Liver (tissue), 9 donors: ENCODE data around the gene ZNF219. TPM values are rescaled to one million over a fixed set of nuclear protein-coding genes. Genes with fewer than 3 reads are reported as not detected.

Source experiments
- DNase-seq: peaks from one replicate; pipeline ENCODE4 v3.0.0-alpha.2; 2017; ENCODE audit warnings: low spot score
- H3K27ac ChIP-seq, 2 donors: one replicate each; pipeline ENCODE4 v1.7.0; 2013; ENCODE audit warnings: inconsistent platforms in 2 of 2, low read length in 2 of 2, control low read depth in 1 of 2, low read depth in 1 of 2, mild to moderate bottlenecking in 1 of 2
- H3K27me3 ChIP-seq, 4 donors: one replicate each; pipeline versions ENCODE4 v1.6.1 to v1.7.0; 2013; ENCODE audit warnings: low read length in 3 of 4, inconsistent platforms in 1 of 4, mild to moderate bottlenecking in 1 of 4, moderate library complexity in 1 of 4; ENCODE audit not compliant: control insufficient read depth in 4 of 4, insufficient read depth in 4 of 4
- H3K36me3 ChIP-seq, 4 donors: one replicate each; pipeline versions ENCODE4 v1.6.1 to v1.7.0; 2013; ENCODE audit warnings: low read length in 3 of 4, mild to moderate bottlenecking in 3 of 4, low read depth in 1 of 4, moderate library complexity in 1 of 4; ENCODE audit not compliant: control insufficient read depth in 4 of 4, insufficient read depth in 3 of 4
- H3K4me1 ChIP-seq, 4 donors: one replicate each; pipeline versions ENCODE4 v1.6.1 to v1.7.0; 2013; ENCODE audit warnings: low read length in 3 of 4, mild to moderate bottlenecking in 3 of 4, moderate library complexity in 1 of 4; ENCODE audit not compliant: control insufficient read depth in 4 of 4, insufficient read depth in 4 of 4
- H3K4me3 ChIP-seq, 3 donors: one replicate each; pipeline versions ENCODE4 v1.6.1 to v1.7.0; 2013; ENCODE audit warnings: low read length in 3 of 3, control low read depth in 1 of 3, low read depth in 1 of 3, mild to moderate bottlenecking in 1 of 3
- H3K9ac ChIP-seq, 2 donors: one replicate each; pipeline ENCODE4 v1.7.0; 2013; ENCODE audit warnings: low read length in 2 of 2, mild to moderate bottlenecking in 2 of 2, moderate library complexity in 2 of 2, control low read depth in 1 of 2, low read depth in 1 of 2
- H3K9me3 ChIP-seq, 4 donors: one replicate each; pipeline versions ENCODE4 v1.6.1 to v1.7.0; 2013; ENCODE audit warnings: low read length in 3 of 4; ENCODE audit not compliant: control insufficient read depth in 4 of 4
- CTCF ChIP-seq: fragments of 150-350 bp; IDR thresholded peaks from 2 replicates; pipeline ENCODE4 v1.5.1; 2017; ENCODE audit warnings: improper control_type of control experiment, low read depth, low read length; ENCODE audit not compliant: missing input control
- EGR1 ChIP-seq, 2 donors: IDR thresholded peaks; 2 replicates each; pipeline ENCODE4 v1.6.1; 2016 to 2018; ENCODE audit warnings: antibody characterized with exemption in 2 of 2, low read depth in 2 of 2
- FOXA1 ChIP-seq: IDR thresholded peaks from 2 replicates; pipeline ENCODE4 v1.6.1; 2016; ENCODE audit warnings: antibody characterized with exemption
- HNF4A ChIP-seq, 2 donors: conservative IDR thresholded peaks; 2 replicates each; pipeline ENCODE4 v1.6.1; 2016; ENCODE audit warnings: antibody characterized with exemption in 2 of 2, mild to moderate bottlenecking in 2 of 2
- NR2F2 ChIP-seq: IDR thresholded peaks from 2 replicates; pipeline ENCODE4 v1.6.1; 2016; ENCODE audit warnings: antibody characterized with exemption
- RAD21 ChIP-seq, 2 donors: IDR thresholded peaks; 2 replicates each; pipeline ENCODE4 v1.6.1; 2016; ENCODE audit warnings: antibody characterized with exemption in 2 of 2, mild to moderate bottlenecking in 2 of 2
- RXRA ChIP-seq, 2 donors: IDR thresholded peaks; 2 replicates each; pipeline ENCODE4 v1.6.1; 2017 to 2018; ENCODE audit warnings: antibody characterized with exemption in 2 of 2, mild to moderate bottlenecking in 1 of 2
- SP1 ChIP-seq: IDR thresholded peaks from 2 replicates; pipeline ENCODE4 v1.6.1; 2018; ENCODE audit warnings: antibody characterized with exemption, mild to moderate bottlenecking
- YY1 ChIP-seq: IDR thresholded peaks from 2 replicates; pipeline ENCODE4 v1.6.1; 2016; ENCODE audit warnings: antibody characterized with exemption, mild to moderate bottlenecking
- WGBS: extraction: QIAGEN DNeasy Blood & Tissue Kit; methylation state at CpG from one replicate; pipeline ENCODE4 v1.1.7; 2013; 5-methylcytosine and 5-hydroxymethylcytosine counted together
- polyA plus RNA-seq, 2 donors: library from polyadenylated mRNA; stranded (reverse) in 1 of 2; unstranded in 1 of 2; fragments of 200-250 nt in 1 of 2; fragments of >200 nt in 1 of 2; fragmentation: Nextera tagmentation in 1 of 2; extraction: Ambion mirVana in 1 of 2; gene quantifications; one replicate each; pipeline versions ENCODE4 v1.2.1 to v1.2.3, GENCODE V29; 2013 to 2015
- total RNA-seq, 2 donors: library from RNA; depleted of rRNA; stranded (reverse); fragments of >200 nt; gene quantifications; one replicate each; pipeline ENCODE4 v1.2.3, GENCODE V29; 2014
- TF ChIP-seq, protein P1 (sequence below): IDR thresholded peaks from 2 replicates; pipeline ENCODE4 v1.6.1; 2016; ENCODE audit warnings: antibody characterized with exemption
- donor health status: healthy.
- donor health status: healthy.
- donor health status: healthy.
- donor health status: healthy.
- donor health status: healthy.

ZNF219 gene
- total and polyA plus RNA-seq, 4 donors = 1.3 to 10.5 (median 5.5) TPM

DNA sequence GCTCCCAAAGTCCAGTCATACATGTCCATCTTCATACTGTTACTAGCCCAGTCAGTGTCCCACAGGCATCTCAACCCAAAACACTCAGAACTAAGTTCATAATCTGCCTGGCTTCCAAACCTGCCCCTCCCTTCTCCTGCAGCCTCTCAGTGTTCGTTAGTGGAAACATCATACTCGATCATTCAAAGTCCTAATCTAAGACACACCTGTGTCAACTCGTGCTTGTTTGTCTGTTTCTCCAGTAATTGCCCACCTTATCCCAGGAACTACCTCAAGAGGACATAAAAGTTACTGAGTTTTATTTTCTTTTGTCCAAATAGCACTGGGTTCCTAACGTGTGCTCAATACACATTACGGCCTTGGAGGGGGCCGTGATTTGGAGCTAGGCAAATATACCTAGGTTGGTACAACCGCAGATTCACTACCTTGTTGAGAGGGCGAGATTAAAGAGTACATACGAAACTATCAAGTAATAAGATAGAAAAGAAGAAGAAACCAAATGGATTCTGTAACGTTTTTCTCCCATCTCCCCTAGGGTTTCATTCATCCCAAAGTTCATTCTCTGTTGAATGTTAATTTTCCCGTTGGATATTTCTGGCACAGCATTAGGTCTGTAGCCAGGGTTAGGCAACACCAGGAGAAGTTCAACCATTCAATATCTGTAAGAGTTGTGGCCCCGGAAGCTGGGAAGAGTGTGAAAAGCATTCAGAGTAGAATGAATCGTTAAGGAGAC lies 37.7 kb downstream of the ZNF219 start:
- Histone ChIP-seq H3K36me3 (no peaks in the 10 kb centered on the region), H3K27me3 (no peaks in the 10 kb centered on the region), H3K9ac (peak overlapping the region; percentile 17 to 80), H3K4me3 (peak overlapping the region; percentile 46 to 67 (median 47)), H3K27ac (peak overlapping the region; percentile 85 to 93), H3K4me1 (peaks cover 6 to 48% (median 40%) of the 10 kb centered on the region in 4 donors), H3K9me3 (no peaks in the 10 kb centered on the region)
- no peak for DNase-seq
- peak; percentile 49 for TF ChIP-seq YY1
- TF ChIP-seq RXRA (IDR thresholded peaks at IDR 0.05) = peak in 1 of 2 donors; percentile 20
- TF ChIP-seq NR2F2 = no peak
- peak; percentile 34 for TF ChIP-seq SP1
- no peak for TF ChIP-seq CTCF
- TF ChIP-seq HNF4A (conservative IDR thresholded peaks at IDR 0.05) = peak in 1 of 2 donors; percentile 35
- WGBS = 35% methylated on average over 13 of the region's 13 CpGs

DNA sequence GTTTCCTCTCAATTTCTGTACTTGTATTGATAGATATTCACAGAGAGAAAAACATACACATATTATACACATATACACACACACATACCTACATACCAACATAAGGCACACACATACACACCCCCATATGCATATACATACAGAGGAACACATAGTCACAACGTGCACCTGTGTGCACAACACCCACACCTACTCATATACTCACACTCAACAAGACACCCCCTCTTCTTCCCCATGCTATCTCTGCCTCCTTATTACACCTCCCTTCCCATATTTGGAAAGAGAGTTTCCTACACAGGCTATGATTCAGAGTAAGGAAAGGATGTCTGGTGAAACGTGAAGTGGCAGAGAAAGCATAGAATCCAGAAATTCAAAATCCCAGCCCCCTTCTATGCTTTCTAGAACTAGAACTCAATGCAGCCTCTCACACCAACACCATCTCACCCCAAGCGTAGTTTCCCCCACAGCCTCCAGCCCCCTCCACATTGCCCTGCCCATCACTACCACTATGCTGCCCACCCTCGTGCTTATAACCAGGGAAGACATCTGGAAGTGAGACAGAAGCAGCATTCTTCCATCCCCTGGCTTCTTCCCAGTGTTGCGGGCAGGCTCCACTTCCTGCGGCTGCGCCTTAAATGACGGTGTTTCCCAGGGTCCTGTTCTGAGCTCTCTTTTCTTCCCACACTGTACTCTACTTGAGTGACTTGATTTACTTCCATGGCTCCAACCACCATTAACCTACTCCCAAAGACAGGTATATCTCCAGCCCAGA lies 38.4 kb downstream of the ZNF219 start:
- Histone ChIP-seq H3K27me3 (no peaks in the 10 kb centered on the region), H3K4me1 (peaks cover 10 to 50% (median 46%) of the 10 kb centered on the region in 4 donors), H3K27ac (peak overlapping the region; percentile 85 to 93), H3K9ac (peak overlapping the region in 1 of 2 donors; percentile 76), H3K4me3 (peak overlapping the region; percentile 23 to 67 (median 47)), H3K9me3 (no peaks in the 10 kb centered on the region), H3K36me3 (no peaks in the 10 kb centered on the region)
- no peak for DNase-seq
- 77% methylated on average over 8 of the region's 8 CpGs for WGBS
- TF ChIP-seq, protein P1, sequence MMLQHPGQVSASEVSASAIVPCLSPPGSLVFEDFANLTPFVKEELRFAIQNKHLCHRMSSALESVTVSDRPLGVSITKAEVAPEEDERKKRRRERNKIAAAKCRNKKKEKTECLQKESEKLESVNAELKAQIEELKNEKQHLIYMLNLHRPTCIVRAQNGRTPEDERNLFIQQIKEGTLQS = no peak

DNA sequence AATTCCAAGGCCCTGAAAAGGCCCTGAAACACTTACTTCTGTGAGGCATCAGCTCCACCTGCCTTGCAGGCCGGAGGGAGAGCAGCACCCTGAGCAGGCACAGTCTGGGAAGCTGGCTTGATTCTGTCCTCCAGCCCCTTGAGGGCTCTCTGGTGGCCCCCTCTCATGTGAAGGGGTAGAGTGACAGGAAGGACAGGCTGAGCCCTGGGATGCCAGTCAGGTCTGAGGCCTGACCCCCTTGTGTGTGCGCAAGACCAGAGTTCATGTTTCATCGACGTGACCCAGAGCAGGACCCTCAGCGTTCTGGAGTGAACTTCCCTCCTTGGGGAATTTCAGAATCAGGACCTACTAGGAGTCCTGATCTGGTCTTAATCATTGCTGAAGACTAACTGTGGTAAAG lies 39.6 kb downstream of the ZNF219 start:
- Histone ChIP-seq H3K4me3 (no peak overlapping the region), H3K27me3 (no peaks in the 10 kb centered on the region), H3K9ac (no peak overlapping the region), H3K9me3 (no peaks in the 10 kb centered on the region), H3K36me3 (no peaks in the 10 kb centered on the region), H3K4me1 (peaks cover 8 to 61% (median 51%) of the 10 kb centered on the region in 4 donors), H3K27ac (no peak overlapping the region)
- DNase-seq = no peak
- TF ChIP-seq RAD21 (IDR thresholded peaks at IDR 0.05) (no peak), HNF4A (conservative IDR thresholded peaks at IDR 0.05) (no peak), FOXA1 (no peak), NR2F2 (no peak), YY1 (no peak), EGR1 (IDR thresholded peaks at IDR 0.05; ENCODE audit: low read depth in 2 of 2) (no peak), SP1 (no peak)
- WGBS = 87% methylated on average over 5 of the region's 5 CpGs
